Thyroid gland (tissue), 4 donors: ENCODE measurements around the gene COL17A1. TPM values are rescaled to one million over a fixed set of nuclear protein-coding genes. Genes with fewer than 3 reads are reported as not detected.

ENCODE experiments used
- DNase-seq, 2 donors: peaks; one replicate each; pipeline ENCODE4 v3.0.0-alpha.2; 2019
- H3K27ac ChIP-seq, 3 donors: fragments of 200-600 bp; sonication (generic); 1 replicate in 2 of 3; 2 replicates in 1 of 3; pipeline ENCODE4 v1.5.1; 2016 to 2019; ENCODE audit warnings: mild to moderate bottlenecking in 1 of 3, moderate library complexity in 1 of 3
- H3K27me3 ChIP-seq: fragments of 200-600 bp; sonication (generic); one replicate; pipeline ENCODE4 v1.5.1; 2019
- H3K36me3 ChIP-seq, 2 donors: fragments of 200-600 bp; sonication (generic); one replicate each; pipeline ENCODE4 v1.5.1; 2016 to 2019
- H3K4me1 ChIP-seq, 2 donors: fragments of 200-600 bp; sonication (generic); one replicate each; pipeline ENCODE4 v1.5.1; 2017 to 2019
- H3K4me3 ChIP-seq, 3 donors: fragments of 200-600 bp; sonication (generic); replicated peaks in 1 of 3; 1 replicate in 2 of 3; 2 replicates in 1 of 3; pipeline ENCODE4 v1.5.1; 2016; ENCODE audit warnings: mild to moderate bottlenecking in 1 of 3
- H3K9me3 ChIP-seq: fragments of 200-600 bp; sonication (generic); one replicate; pipeline ENCODE4 v1.5.1; 2017
- CTCF ChIP-seq, 6 experiments: fragments of 200-600 bp in 3 of 6; fragments of 450-650 bp in 3 of 6; sonication (generic) in 3 of 6; IDR thresholded peaks; one replicate each; pipeline ENCODE4 v1.5.1; 2016 to 2019; ENCODE audit warnings: antibody characterized with exemption in 6 of 6, mild to moderate bottlenecking in 2 of 6, inconsistent platforms in 1 of 6, moderate library complexity in 1 of 6
- POLR2A ChIP-seq, 2 donors: fragments of 450-650 bp; IDR thresholded peaks; one replicate each; pipeline ENCODE4 v1.6.1; 2017; ENCODE audit warnings: antibody characterized with exemption in 2 of 2, mild to moderate bottlenecking in 2 of 2, moderate library complexity in 1 of 2
- WGBS, 2 donors: methylation state at CpG; one replicate each; pipeline ENCODE4 v1.1.5; 2017; 5-methylcytosine and 5-hydroxymethylcytosine counted together
- intact Hi-C: fragments of 100-400 bp; cut with DNase I; formaldehyde crosslinking; loops from one replicate; pipeline ENCODE4 v1.15.1; 2023
- microRNA counts, 2 donors: library from miRNA; unstranded; fragments of <30 nt; microRNA quantifications; one replicate each; lab custom pipeline; 2016 to 2017
- microRNA-seq: library from miRNA; unstranded; fragments of <30 nt; microRNA quantifications from one replicate; pipeline ENCODE4, GENCODE V29; 2016
- total RNA-seq, 4 donors: library from RNA; depleted of rRNA; stranded (reverse); fragments of >200 nt; gene quantifications; one replicate each; pipeline ENCODE4 v1.2.3, GENCODE V29; 2016

Gene COL17A1
- total RNA-seq, 4 donors from 2014 or later: 0.49 to 10.2 (median 2.3) TPM

DNA sequence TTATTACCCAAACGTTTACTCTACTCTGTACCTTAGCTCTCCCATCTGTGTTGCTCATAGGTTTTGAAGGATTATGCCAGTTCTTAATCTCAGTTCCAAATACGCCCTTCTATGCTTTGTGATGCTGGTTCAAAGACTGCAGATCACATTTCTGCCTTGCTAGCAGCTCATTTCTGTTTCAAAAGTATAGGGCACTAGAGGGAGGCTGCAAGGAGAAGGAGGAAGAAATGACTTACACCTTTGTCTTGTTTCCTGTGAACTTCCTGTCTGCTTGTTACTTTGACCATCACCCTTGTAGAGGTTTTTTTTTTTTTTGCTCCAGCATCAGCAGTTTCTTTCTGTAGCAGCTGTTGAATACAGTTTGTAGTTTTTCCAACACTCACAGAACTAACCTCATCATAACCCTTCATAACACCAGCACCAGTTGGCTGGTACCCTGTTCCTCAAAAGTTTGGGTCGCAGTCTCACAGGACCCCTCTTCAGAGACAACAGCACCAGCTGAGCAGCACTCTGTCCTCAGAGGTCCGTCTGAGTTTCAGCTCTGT lies 102.2 kb downstream of the COL17A1 start:
- intact Hi-C loops: no loop called here
- no peak for TF ChIP-seq CTCF (IDR thresholded peaks at IDR 0.05)
- TF ChIP-seq POLR2A (IDR thresholded peaks at IDR 0.05): no peak
- Histone ChIP-seq H3K4me3 (no peak overlapping the region), H3K36me3 (no peaks in the 10 kb centered on the region), H3K27me3 (no peaks in the 10 kb centered on the region), H3K4me1 (peaks cover 5 to 23% of the 10 kb centered on the region in 2 donors), H3K9me3 (no peaks in the 10 kb centered on the region), H3K27ac (no peak overlapping the region)
- no peak for DNase-seq
- 58 to 68% methylated on average over 4 of the region's 4 CpGs for WGBS, 2 donors

- Histone ChIP-seq H3K27ac (no peak overlapping the region), H3K36me3 (no peaks in the 10 kb centered on the region), H3K27me3 (no peaks in the 10 kb centered on the region), H3K4me1 (peaks cover 5 to 16% of the 10 kb centered on the region in 2 donors), H3K4me3 (no peak overlapping the region), H3K9me3 (no peaks in the 10 kb centered on the region)
- TF ChIP-seq POLR2A (IDR thresholded peaks at IDR 0.05) (no peak), CTCF (IDR thresholded peaks at IDR 0.05) (no peak)
- WGBS, 2 donors: 95 to 100% methylated on average over 4 of the region's 4 CpGs
- intact Hi-C loops: no loop called here
- DNase-seq: no peak
These were observed 103.0 kb downstream of the COL17A1 start for GRCh38 chr10:103982639-103983038.

MicroRNAs encoded within 50 kb of the gene (microRNA counts, 767-probe panel; counts per million panel counts)
- 0 counts per million in 2 donors for microRNA hsa-miR-936 (lab: Ali Mortazavi, UCI)

Small RNA genes lying within 50 kb of the gene (microRNA-seq; reads per million reads assigned to microRNA genes)
- gene MIR936: not detected

Other genes starting within 250 kb of the COL17A1 start
- gene SH3PXD2A, start 230.3 kb downstream of the COL17A1 start, total RNA-seq: 10 to 100 TPM in 2 of 4 donors, 1 to 10 TPM in 2; 9.4 to 20.6 (median 11.2) TPM
- gene STN1, start 167.7 kb downstream of the COL17A1 start, total RNA-seq: 10 to 100 TPM; 20.7 to 37.1 (median 30.7) TPM
- 10 to 100 TPM; 57.7 to 76.9 (median 64.5) TPM for gene SLK, start 118.7 kb downstream of the COL17A1 start, total RNA-seq
- 10 to 100 TPM in 1 of 4 donors, 1 to 10 TPM in 3; 4.5 to 12.1 (median 5.1) TPM for gene SFR1, start 36.3 kb upstream of the COL17A1 start, total RNA-seq
- 10 to 100 TPM in 2 of 4 donors, 1 to 10 TPM in 2; 8.2 to 16.9 (median 11.5) TPM for gene CFAP43, start 146.5 kb upstream of the COL17A1 start, total RNA-seq
- 100 to 1,000 TPM in 2 of 4 donors, 10 to 100 TPM in 2; 86.1 to 129 (median 102) TPM for gene GSTO1, start 169.0 kb upstream of the COL17A1 start, total RNA-seq
- 10 to 100 TPM in 3 of 4 donors, 1 to 10 TPM in 1; 7.5 to 16.3 (median 12.8) TPM for gene GSTO2, start 183.3 kb upstream of the COL17A1 start, total RNA-seq